Prostate gland (tissue), 2 donors: ENCODE data around the gene LRRC23.

Source experiments
- CTCF ChIP-seq, 4 experiments: fragments of 200-600 bp in 2 of 4; fragments of 450-650 bp in 2 of 4; sonication (generic) in 2 of 4; IDR thresholded peaks; 1 replicate in 3 of 4; 2 replicates in 1 of 4; pipeline ENCODE4 v1.5.1; 2016 to 2019; ENCODE audit warnings: antibody characterized with exemption in 4 of 4, mild to moderate bottlenecking in 2 of 4, moderate library complexity in 2 of 4
- POLR2A ChIP-seq: fragments of 450-650 bp; IDR thresholded peaks from one replicate; pipeline ENCODE4 v1.6.1; 2016; ENCODE audit warnings: antibody characterized with exemption, mild to moderate bottlenecking

- TF ChIP-seq POLR2A (no peak), CTCF (IDR thresholded peaks at IDR 0.05) (no peak)
These were observed 31.6 kb downstream of the LRRC23 start for GRCh38 chr12:6936194-6936635.
